Measurements from ENCODE around the gene USF2.

DNA sequence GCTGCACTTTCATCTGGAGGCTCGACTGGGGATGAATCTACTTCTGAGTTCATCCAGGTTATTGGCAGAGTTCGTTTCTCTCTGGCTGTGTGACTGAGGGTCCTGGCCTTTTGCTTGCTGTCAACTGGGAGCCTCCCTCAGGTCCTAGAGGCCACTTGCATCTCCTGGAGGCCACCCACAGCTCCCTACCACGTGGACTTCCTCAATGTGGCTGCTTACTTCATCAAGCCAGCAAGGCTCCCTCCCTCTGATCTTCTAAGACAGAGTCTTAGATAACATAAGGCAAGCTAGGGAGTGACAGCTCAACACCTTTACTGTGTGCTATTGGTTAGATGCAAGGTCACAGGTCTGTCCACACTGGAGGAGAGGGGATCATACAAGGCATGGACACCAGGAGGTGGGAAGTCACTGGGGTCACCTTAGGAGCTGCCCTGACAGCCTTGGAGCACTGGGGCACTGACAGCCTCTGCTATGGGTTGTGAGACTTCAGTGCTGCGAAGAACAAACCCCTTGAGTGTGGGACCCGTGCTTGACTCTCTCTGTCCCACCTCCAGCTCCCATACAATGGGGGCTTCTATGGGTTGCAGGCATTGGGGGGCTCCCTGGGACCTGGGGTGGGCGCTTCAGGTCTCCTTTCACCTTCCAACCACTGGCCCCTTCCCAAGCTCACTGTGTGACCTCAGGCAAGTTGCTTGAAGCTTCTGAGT lies 45.5 kb upstream of the USF2 start:
- TF ChIP-seq EP300 (IDR thresholded peaks at IDR 0.05), result no peak
- TF ChIP-seq, protein P1, sequence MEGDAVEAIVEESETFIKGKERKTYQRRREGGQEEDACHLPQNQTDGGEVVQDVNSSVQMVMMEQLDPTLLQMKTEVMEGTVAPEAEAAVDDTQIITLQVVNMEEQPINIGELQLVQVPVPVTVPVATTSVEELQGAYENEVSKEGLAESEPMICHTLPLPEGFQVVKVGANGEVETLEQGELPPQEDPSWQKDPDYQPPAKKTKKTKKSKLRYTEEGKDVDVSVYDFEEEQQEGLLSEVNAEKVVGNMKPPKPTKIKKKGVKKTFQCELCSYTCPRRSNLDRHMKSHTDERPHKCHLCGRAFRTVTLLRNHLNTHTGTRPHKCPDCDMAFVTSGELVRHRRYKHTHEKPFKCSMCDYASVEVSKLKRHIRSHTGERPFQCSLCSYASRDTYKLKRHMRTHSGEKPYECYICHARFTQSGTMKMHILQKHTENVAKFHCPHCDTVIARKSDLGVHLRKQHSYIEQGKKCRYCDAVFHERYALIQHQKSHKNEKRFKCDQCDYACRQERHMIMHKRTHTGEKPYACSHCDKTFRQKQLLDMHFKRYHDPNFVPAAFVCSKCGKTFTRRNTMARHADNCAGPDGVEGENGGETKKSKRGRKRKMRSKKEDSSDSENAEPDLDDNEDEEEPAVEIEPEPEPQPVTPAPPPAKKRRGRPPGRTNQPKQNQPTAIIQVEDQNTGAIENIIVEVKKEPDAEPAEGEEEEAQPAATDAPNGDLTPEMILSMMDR (IDR thresholded peaks at IDR 0.05), result no peak
